Stimulated activated CD4-positive, alpha-beta T cell treated with anti-CD3 and anti-CD28 coated beads, TNF-alpha, amount 100 ng/mL, for 48 hours (primary cell): ENCODE data around the gene ALDH1A3.

ENCODE experiments used
- DNase-seq, 3 donors: peaks; one replicate each; pipeline ENCODE4 v3.0.0-alpha.2; 2020; ENCODE audit warnings: low read depth in 3 of 3

The ALDH1A3 gene

DNA sequence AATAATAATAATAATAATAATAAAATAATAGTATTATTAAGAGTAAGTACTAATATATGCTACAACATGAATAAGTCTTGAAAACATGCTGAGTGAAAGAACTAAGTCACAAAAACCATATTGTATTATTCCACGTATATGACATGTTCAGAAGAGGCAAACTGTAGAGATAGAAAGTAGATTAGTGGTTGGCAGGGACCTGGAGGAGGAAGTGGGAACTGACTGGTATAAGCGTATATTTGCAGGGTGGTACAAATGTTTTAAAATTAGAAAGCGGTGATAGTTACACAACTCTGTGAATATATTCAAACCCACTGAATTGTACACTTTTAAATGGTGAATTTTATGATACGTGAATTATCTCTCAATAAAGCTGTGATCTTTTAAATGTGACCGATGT lies 72.3 kb downstream of the ALDH1A3 start:
- DNase-seq = no peak

DNA sequence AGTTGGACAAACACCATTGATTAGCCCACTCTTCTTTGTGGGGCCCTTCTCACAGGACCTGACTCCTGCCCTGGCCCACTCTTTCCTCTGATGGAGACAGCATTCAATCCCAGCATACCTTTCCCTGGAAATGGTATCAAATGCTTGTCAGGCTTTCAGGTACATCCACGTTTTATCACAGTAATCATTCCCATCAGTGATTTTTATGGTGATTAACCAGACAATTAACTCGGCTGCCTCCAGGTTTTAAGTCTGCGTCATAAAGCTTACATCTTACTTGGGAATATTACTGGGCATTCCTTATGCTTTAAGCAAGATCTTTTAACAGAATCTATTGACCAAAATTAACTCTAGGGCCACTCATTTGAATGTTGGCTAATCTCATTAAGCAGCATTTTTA lies 72.9 kb downstream of the ALDH1A3 start:
- DNase-seq = no peak

- no peak for DNase-seq
Measured at GRCh38 chr15:100958326-100959065, 78.9 kb downstream of the ALDH1A3 start.

DNA sequence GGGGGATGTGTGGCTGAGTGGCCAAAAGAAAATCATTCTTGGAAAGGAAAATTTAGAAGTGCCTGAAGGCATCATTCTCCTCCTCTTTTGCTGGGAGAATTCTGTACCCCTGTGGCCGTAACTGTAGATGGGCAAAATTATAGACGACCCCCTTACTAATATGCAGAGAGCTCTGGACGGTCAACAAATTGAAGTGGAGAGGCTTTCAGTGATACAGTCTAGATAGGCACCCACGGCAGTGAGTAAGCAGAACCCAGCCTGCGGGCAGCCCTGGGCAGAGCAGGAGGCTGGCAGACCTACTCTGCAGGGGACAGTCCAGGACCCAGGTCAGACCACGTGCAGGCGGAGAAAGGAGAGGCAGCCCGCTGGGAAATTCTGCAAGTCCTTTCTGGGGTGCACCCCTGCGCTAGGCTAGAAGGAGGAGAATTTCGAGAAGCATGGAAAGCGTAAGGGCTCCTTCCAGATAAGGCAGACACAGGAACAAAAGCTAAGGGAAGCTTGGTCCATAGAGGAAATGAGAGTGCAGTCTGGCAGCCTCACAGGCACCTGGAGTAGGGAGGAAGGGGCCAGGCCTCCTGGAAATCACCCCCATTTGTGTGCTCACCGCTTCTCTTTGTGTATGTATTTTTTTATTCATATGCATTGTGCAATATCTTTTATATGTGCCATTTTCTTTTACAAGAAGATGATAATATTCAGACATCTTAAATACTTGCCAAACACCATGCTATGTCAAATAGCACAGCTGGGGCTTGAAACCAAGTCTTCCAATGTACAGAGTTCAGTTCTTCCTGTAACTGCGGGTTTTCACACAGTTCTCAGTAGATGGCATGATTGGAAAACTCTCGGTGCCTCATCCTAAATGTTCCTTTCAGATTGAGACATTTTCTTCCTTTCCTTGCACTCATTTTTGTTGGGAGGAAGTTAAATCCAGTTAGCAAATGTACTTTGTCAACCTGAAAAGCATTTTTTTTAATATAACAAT lies 79.7 kb downstream of the ALDH1A3 start:
- DNase-seq = no peak
